ENCODE measurements around the gene CDC37. TPM values are rescaled to one million over a fixed set of nuclear protein-coding genes. Genes with fewer than 3 reads are reported as not detected.
"Not testable (repeated sequence)": the region's sequence is repeated elsewhere in the genome, so short reads cannot be mapped to it uniquely, and the experiment has no call there.

The CDC37 gene
- total RNA-seq, 1 donor, result 151 TPM

- no peak overlapping the region for H3K4me3 ChIP-seq (ENCODE audit: low read depth, low read length)
- TF ChIP-seq CTCF (IDR thresholded peaks at IDR 0.05; ENCODE audit: insufficient read depth, low read length), result no peak
- DNase-seq (ENCODE audit: low read depth), result no peak
These were observed 10.2 kb downstream of the CDC37 start for GRCh38 chr19:10393137-10393536.

- H3K4me3 ChIP-seq (ENCODE audit: low read depth, low read length), result no peak overlapping the region
- TF ChIP-seq CTCF (IDR thresholded peaks at IDR 0.05; ENCODE audit: insufficient read depth, low read length), result no peak
These were observed 11.2 kb downstream of the CDC37 start for GRCh38 chr19:10392120-10392519.

GRCh38 chr19:10390652-10391286 lies 12.6 kb downstream of the CDC37 start:
- peak; percentile 95 for TF ChIP-seq CTCF (IDR thresholded peaks at IDR 0.05; ENCODE audit: insufficient read depth, low read length)
- no peak overlapping the region for H3K4me3 ChIP-seq (ENCODE audit: low read depth, low read length)
- DNase-seq (ENCODE audit: low read depth), result peak; percentile 80

More at GRCh38 chr19:10392120-10392519, 11.2 kb downstream of the CDC37 start:
- DNase-seq (ENCODE audit: low read depth), result no peak

- peak; percentile 14 for TF ChIP-seq CTCF (IDR thresholded peaks at IDR 0.05; ENCODE audit: insufficient read depth, low read length)
These were observed 13.5 kb downstream of the CDC37 start for GRCh38 chr19:10389863-10390262.

GRCh38 chr19:10388957-10389356 lies 14.4 kb downstream of the CDC37 start:
- peak; percentile 93 for TF ChIP-seq CTCF (IDR thresholded peaks at IDR 0.05; ENCODE audit: insufficient read depth, low read length)
- no peak overlapping the region for H3K4me3 ChIP-seq (ENCODE audit: low read depth, low read length)
- peak; percentile 85 for DNase-seq (ENCODE audit: low read depth)

More at GRCh38 chr19:10389863-10390262, 13.5 kb downstream of the CDC37 start:
- DNase-seq (ENCODE audit: low read depth), result no peak
- H3K4me3 ChIP-seq (ENCODE audit: low read depth, low read length), result no peak overlapping the region

GRCh38 chr19:10384580-10384979 lies 18.8 kb downstream of the CDC37 start:
- TF ChIP-seq CTCF (IDR thresholded peaks at IDR 0.05; ENCODE audit: insufficient read depth, low read length), result no peak
- no peak overlapping the region for H3K4me3 ChIP-seq (ENCODE audit: low read depth, low read length)
- DNase-seq (ENCODE audit: low read depth), result no peak

- H3K4me3 ChIP-seq (ENCODE audit: low read depth, low read length); DNase-seq (ENCODE audit: low read depth): not testable (repeated sequence)
These were observed 20.2 kb downstream of the CDC37 start for GRCh38 chr19:10383223-10383499.
